ENCODE results near the gene SARDH. TPM values are rescaled to one million over a fixed set of nuclear protein-coding genes. Genes with fewer than 3 reads are reported as not detected.
"Not testable (repeated sequence)": the region's sequence is repeated elsewhere in the genome, so short reads cannot be mapped to it uniquely, and the experiment has no call there.

Gene SARDH
- total RNA-seq, 1 donor from 2014 or later: 6.8 TPM

GRCh38 chr9:133677126-133678010 lies 60.8 kb downstream of the SARDH start:
- Mint-ChIP-seq H3K4me3 (no peak overlapping the region), H3K4me1 (ENCODE audit: unreplicated experiment) (peaks cover 13% of the 10 kb centered on the region), H3K27me3 (no peaks in the 10 kb centered on the region), H3K9me3 (no peaks in the 10 kb centered on the region), H3K27ac (no peak overlapping the region), H3K36me3 (no peaks in the 10 kb centered on the region)
- no peak for DNase-seq (ENCODE audit: extremely low spot score, unreplicated experiment)
- no peak for TF ChIP-seq CTCF (conservative IDR thresholded peaks at IDR 0.05)

DNA sequence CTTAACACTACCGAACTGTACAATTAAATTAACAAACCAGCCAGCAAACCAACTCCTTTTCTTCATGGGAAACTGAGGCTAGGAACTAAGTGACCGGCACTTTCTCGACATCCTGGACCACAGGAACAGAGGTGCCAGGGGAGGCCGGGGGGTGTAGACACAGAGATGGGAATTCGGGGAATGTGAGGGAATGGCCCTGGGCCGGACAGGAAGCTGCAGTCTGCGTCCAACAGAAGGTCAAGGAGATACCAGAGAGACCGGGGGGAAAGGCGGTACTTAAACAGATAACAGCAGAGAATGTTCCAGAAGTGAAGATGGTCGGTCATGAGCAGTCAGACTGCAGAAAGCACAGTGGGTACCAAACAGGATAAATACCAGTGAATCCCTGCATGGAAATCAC lies 61.7 kb downstream of the SARDH start:
- H3K27me3 Mint-ChIP-seq: no peaks in the 10 kb centered on the region
- no peaks in the 10 kb centered on the region for H3K9me3 Mint-ChIP-seq
- H3K4me1 Mint-ChIP-seq (ENCODE audit: unreplicated experiment): peaks cover 13% of the 10 kb centered on the region
- H3K36me3 Mint-ChIP-seq: no peaks in the 10 kb centered on the region
- DNase-seq (ENCODE audit: extremely low spot score, unreplicated experiment): no peak
- H3K27ac Mint-ChIP-seq: no peak overlapping the region
- TF ChIP-seq CTCF (conservative IDR thresholded peaks at IDR 0.05): no peak
- H3K4me3 Mint-ChIP-seq: no peak overlapping the region

DNA sequence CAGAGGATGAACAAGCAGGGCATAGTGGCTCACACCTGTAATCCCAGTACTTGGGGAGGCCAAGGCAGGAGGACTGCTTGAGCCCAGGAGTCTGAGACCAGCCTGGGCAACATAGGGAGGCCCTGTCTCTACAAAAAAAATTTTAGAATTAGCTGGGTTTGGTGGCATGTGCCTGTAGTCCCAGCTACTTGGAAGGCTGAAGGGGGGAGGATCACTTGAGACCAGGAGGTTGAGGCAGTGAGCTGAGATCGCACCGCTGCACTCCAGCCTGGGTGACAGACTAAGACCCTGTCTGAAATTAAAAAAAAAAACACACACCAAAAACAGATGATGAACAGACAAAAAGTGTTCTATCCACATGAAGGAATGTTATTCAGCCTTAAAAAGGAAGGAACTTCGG lies 62.4 kb downstream of the SARDH start:
- H3K4me1 Mint-ChIP-seq (ENCODE audit: unreplicated experiment): peaks cover 13% of the 10 kb centered on the region
- not testable (repeated sequence) for H3K27ac Mint-ChIP-seq; H3K4me3 Mint-ChIP-seq; DNase-seq (ENCODE audit: extremely low spot score, unreplicated experiment); H3K36me3 Mint-ChIP-seq; H3K9me3 Mint-ChIP-seq; H3K27me3 Mint-ChIP-seq

- Mint-ChIP-seq H3K4me1 (ENCODE audit: unreplicated experiment) (peaks cover 12% of the 10 kb centered on the region), H3K9me3 (no peaks in the 10 kb centered on the region), H3K27ac (no peak overlapping the region), H3K27me3 (no peaks in the 10 kb centered on the region), H3K36me3 (no peaks in the 10 kb centered on the region), H3K4me3 (no peak overlapping the region)
- TF ChIP-seq CTCF (conservative IDR thresholded peaks at IDR 0.05): no peak
- no peak for DNase-seq (ENCODE audit: extremely low spot score, unreplicated experiment)
Measured at GRCh38 chr9:133674091-133674490, 64.1 kb downstream of the SARDH start.

DNA sequence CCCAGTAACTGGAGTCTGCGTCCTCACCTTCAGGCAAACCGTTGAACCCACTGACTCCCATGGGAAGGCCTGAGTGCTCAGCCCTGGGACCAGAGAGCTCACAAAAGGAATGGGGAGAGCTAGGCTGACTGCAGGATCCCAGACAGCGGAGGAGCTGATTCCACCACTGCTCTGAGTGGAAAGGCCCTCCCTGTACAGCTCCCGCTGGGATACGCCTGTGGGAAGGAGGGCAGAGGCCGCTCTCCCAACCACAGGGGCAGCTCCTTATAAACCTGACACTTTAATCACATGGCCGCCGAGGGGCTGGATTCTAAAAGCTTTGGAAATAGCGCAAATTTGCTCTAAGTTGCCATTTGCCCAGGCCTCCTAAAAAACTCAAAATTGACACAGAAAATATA lies 64.9 kb downstream of the SARDH start:
- Mint-ChIP-seq H3K9me3 (no peaks in the 10 kb centered on the region), H3K4me1 (ENCODE audit: unreplicated experiment) (peaks cover 5% of the 10 kb centered on the region), H3K27ac (no peak overlapping the region), H3K27me3 (no peaks in the 10 kb centered on the region), H3K4me3 (no peak overlapping the region), H3K36me3 (no peaks in the 10 kb centered on the region)
- TF ChIP-seq CTCF (conservative IDR thresholded peaks at IDR 0.05): no peak
- no peak for DNase-seq (ENCODE audit: extremely low spot score, unreplicated experiment)

DNA sequence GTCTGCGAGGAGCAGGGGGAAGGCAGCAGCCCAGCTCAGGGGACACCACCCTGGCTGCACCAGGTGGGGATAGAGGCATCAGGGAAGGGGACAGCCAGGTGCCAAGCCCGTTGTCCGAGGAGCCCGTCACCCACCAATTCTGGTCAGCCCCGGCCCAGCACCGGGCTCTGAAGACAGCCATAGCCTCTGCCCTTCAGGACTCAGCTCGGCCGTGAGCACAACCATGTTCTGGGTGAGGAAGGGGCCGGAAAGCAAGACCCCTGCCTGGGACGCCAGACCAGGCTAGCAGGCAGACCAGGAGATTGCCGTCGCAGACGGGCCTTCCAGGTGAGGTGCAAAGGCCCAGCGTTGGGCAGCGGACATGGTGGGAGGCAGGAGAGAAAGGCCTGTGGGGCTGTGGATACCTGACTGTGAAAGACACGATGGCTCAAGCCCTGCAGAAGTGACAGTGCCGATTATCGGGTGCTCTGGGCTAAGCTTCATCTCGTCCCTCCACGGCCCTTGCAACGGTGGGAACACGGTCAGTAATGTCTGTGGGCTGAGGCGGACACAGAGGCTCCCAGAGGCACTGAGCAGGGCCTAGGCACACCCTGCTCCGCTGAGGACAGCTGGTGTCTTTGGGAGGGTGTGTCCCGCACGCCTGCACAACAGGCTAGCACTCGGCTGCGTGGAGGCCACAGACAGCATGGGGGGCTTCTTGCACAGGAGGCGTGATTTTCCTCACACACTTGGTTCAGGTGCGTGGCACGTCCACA lies 65.5 kb downstream of the SARDH start:
- no peaks in the 10 kb centered on the region for H3K27me3 Mint-ChIP-seq
- TF ChIP-seq CTCF (conservative IDR thresholded peaks at IDR 0.05): no peak
- H3K27ac Mint-ChIP-seq: no peak overlapping the region
- H3K9me3 Mint-ChIP-seq: no peaks in the 10 kb centered on the region
- H3K4me1 Mint-ChIP-seq (ENCODE audit: unreplicated experiment): peaks cover 5% of the 10 kb centered on the region
- H3K36me3 Mint-ChIP-seq: no peaks in the 10 kb centered on the region
- DNase-seq (ENCODE audit: extremely low spot score, unreplicated experiment): no peak
- H3K4me3 Mint-ChIP-seq: no peak overlapping the region

Data from type B pancreatic cell (in vitro differentiated cells).